NCI-H146 (cell line): ENCODE measurements around the gene ANXA2.

Source experiments
- DNase-seq: peaks from one replicate; lab custom pipeline; 2025; lab: John Stamatoyannopoulos, UW

Gene ANXA2

DNA sequence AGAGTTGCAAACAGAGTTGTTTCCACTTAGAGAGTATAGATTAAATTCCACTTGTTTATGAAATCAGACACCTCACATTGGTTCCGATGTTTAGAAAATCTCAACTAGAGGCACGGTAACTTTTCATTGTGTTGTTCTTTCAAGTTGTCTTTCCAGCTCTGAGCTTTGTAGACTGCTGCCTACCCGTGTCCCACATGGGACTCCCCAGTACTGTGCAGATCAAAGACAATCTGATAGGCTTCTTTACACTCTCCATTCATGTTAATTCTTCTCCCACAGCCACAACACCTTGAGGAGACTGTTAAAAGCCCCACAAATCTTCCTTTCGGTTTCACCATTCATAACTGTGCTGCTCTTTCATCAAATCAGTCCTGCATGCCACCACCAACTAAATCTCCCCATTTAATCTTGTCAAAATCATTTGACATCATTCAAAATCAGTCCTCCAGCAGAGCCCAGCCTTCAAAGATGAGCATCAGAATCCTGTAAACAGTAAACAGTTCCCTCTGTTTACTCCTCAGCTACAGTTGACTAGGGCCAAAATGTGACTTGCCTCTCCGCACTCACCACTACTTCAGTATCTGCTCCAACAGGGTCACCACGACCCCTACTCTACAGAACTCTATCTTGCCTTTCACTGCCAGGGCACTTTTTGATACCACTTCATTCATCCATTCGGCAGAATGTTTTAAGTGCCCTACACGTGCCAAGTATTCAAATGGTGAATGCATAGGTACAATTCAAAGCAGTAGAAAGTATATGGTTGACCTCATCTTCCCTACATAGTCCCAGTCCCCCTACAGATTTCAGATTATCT lies 8.3 kb downstream of the ANXA2 start:
- no peak for DNase-seq

DNA sequence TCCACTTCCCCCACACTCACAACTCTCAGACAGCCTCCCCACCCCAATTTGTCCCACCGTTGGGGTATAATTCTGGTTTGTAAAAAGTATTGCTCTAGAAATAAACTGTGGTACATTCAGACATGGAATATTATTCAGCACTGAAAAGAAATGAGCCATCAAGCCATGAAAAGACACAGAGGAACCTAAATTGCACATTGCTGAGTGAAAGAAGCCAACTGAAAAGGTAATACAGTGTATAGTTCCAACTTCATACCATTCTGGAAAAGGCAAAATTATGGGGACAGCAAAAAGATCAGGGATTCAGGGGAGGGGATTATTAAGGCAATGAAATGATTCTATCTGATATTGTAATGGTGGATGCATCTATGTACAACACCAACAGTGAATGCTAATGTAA lies 10.5 kb downstream of the ANXA2 start:
- no peak for DNase-seq

DNA sequence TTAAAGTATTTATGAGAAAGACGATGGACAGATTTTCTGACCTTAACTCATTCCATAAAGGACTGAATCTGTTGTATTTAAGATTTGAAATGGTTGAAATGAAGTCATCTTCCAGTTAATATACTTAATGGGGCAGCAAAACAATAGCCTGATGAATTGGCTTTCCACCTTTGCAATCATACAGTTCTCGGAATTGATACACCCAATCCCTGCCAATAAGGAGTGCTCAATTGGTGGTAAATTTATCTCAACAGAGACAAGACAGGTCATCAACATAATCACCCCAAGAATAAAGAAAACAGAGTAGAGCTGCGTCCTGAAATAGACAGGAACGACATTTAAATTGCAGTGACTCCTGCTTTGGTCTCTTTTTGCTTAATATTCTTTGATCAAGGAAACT lies 11.2 kb downstream of the ANXA2 start:
- no peak for DNase-seq

DNA sequence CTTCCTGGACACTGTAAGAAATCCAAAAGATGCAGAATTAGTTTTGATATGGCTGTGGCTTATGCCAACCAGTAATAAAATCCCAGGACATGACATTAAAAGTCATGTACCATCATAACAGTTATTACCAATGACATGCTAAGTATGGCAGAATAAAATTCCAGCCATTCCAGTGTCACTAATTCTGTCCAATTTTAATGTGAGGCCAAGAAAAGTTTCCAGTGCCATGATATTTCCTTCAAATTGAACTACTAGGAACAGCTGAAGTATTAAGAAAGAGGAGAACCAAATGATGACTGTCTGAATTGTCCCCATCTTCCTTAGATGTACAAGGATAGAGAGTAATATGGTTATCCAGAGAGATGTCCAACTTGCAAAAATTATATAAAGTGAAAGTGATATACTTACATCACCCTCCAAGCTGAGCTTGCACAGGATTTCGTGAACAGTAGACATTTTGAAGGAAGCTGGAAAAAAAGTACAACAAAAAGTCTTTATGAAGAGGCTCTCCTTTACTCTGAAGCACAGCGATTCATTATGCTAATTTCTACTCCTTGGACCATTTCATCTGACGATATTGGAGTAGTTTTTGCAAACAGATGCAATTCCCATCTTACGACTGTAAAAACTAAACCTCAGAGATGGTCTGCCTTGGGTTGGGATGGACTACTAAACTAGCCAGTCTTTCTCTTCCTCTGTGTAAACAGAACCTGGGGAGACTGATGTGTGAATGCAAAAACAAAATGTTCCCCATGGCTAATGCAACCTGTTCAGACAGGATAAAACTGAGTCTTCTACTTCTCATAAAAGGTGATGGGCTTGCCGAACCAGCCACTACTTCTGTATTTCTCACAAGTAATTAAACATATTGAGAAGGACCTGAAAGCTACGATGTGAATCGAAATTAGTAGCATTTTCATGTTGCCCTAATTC lies 11.9 kb downstream of the ANXA2 start:
- no peak for DNase-seq

DNA sequence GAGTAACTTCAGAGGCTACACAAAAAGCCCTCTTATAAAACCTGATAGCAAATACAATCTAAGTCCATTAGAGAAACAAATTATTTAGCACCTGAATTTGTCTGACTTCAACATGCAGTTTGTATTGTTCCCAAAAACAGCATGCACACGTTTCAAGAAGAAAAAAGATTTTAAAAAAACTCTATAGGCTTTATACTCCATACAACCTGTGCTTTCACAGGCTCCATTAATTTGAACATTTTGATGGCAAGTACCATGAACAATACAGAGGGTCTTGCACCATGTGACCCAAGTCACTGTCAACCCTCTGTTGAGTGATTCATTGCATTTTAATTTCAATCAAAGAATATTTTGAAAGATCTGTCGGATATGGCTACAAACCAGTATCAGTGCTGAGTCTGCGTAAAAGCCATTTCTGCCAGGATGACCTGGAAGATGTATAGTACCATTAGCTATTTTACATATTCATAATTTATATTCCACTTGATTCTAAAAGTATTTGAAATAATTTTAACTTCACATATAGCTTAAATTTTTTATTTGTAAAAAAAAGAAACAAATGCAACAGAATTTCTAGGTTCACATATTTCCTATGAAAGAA lies 13.2 kb downstream of the ANXA2 start:
- DNase-seq = no peak

DNA sequence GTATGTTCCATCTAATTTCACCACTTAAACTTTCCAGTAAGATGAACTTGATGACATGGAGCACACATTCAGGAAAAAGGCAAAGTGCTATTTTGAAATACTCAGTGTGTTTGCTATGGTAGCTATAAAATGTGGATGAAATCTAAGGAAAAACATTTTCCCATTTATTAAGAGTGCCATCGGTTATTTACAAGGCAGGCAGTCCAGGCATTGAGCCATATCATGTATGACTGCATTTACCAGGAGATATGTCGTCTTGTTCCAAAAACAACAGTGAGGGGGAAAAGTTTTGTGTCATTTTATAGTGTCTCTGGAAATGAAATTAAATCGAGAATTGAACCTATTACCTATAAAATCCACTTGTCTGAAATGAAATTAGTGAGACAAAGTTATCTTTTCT lies 13.7 kb downstream of the ANXA2 start:
- DNase-seq = no peak

DNA sequence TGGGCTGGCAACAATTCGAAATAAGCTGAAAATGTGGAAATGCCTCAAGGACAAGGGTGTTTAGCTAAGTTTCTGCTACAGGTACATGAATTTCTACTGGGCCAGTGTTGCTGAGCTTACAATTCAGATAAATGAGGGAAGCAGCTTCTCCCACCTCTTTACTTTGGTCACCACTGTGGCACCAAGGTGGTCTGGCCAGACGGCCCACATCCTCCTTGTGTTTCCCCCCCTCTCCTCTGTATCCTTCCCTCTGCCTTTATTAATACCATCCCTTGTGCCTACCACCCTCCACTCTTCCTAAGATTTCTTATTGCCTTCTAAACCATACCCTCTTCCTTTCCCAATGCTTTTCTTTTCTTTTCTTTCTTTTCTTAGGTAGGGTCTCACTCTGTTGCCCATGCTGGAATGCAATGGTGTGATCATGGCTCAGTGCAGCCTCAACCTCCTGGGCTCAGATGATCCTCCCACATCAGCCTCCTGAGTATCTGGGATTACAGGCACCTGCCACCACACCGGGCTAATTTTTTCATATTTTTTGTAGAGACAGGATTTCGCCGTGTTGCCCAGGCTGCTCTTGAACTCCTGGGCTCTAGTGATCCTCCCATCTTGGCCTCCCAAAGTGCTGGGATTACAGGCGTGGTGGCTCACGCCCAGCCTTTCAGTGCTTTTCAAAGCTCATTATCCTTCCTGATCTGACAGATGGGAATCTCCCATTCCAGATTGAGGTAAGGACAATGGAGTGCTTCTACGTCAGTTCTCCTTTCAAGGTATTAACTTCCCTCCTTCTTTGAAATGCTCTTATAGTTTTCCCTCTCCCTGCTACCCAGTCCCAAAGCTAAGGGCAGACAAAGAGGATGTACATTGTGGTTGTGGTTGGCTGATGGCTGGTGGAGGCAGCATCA lies 14.8 kb downstream of the ANXA2 start:
- DNase-seq = no peak

DNA sequence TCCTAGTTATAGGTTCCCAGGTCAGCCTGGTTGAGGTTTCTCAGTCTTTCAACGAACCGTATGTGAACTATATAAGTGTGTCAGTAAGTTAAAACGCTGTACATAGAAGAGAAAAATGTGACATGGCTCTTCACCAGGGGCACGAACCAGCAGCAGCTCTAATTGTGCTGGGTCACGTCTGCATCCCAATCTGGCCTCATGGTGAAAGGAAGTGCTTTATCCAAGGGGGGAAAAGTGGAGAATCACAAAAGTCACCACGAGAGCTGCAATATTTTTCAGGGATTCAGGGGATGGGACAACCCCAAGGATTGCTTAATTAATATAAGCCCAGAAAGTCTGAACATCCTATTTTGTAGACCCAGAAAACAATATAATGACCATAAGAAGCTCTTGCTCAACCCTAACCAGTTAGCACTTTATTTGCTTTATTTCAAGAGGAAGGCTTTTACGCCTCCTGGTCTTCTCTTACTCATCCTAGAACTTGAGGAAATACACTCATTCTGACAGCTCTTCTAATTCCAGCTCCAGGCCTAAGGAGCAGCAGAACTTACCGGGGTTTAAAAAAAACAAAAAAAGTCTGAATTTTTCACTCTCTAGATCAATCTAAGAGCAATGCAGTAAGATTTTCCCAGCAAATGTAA lies 16.5 kb downstream of the ANXA2 start:
- no peak for DNase-seq

DNA sequence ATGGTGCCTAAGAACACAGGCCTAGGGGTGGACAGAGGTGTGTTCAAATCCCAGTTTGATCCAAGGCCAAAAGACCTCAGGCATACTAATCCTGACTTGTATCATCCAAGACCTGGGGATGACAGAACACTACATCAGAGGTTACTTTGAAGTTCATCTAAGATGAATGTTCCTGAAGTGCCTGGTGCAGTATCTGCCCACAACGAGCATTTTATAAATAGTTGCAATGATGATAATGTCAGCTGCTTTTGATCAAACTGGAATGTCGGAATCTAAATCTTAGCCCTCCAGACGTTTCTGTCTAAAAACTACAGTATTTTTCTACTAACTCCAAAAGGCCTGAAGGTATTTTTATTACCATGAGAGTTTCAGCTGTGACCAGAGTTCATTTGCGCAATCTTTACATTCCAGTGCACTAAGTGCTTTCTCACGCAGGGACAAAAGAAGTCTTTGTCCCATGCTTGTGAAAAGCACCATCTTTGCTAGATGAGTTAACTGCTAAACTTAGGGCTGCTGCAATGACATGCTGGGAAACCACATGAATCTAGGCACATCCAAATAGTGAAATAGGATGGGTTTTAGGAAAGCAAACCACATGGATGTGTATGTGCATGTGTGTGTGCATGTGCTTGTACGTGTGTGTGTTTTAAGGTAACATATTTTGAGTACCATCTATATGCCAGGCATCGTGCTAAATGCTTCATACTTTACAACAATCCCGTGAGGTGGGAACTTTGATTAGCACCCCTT lies 18.1 kb downstream of the ANXA2 start:
- DNase-seq = no peak

DNA sequence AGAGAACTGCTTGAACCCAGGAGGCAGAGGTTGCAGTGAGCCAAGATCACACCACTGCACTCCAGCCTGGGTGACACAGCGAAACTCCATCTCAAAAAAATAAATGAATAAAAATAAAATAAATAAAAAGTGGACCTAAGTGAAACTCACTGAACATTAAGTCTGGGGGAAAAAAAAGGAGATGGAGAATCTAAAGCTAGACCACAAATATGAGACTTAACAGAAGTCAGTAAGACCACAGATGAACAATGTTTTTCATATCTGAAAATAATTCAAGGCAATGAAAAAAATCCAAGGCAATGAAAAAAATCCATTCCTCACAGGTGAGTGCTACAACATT lies 18.6 kb downstream of the ANXA2 start:
- DNase-seq = no peak

DNA sequence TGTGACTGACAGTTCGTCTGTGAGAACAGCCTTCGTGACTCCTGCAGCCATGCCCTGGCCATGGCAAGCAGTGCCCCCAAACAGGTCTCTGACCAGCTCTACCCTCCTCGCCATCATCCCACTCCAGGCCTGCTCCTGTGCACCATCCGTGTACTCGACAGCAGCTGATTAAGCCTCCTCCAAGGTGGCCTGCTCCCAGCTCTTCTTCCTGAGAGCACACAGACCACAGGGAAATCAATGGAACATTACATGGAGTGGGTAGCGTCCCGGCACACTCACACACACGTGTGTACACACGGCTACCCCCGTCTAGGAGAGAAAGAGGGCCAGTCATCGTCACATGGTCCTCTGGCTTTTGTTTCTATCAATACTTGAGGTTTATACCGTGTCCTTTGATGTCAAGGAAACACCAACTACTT lies 21.1 kb downstream of the ANXA2 start:
- DNase-seq = no peak

DNA sequence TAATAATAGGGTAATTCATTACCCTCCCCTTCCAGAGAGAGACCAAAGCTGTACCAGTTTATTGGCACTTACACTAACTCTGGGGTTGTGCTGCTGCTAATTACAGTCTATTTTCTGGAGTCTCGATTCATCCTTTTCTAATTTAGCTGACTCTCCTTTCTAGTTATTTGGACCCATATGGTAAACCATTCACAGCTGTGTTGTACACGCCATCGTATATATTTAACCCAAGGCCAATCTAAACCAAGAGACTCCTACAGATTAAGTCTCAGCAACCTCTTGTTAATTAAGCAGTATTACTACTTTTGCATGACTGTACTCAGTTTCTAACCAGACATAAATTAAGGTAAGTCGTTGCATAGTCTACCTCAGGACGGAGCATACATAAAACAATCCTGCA lies 22.5 kb downstream of the ANXA2 start:
- no peak for DNase-seq

DNA sequence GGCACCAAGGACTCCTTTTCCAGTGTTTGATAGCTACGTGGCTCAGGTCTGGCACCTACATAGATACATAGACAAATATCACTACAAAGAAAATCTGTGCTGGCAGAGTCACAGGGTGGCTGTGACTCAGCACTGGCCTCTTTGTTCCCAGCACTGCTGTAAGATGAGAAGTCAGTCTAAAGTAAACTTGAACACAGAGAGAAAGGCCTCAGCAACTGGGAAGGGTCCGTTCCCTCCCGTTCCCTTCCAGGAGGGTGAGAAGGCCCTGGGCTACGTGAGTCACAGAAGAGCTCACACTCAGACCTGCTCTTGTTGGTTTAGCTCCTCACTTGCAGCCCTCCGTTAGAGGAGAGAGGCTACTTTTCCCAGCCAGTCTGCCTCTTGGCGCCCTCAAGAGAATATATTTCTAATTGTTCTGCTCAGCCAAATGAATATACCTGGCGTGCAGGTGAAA lies 23.1 kb downstream of the ANXA2 start:
- peak; percentile 80 for DNase-seq

DNA sequence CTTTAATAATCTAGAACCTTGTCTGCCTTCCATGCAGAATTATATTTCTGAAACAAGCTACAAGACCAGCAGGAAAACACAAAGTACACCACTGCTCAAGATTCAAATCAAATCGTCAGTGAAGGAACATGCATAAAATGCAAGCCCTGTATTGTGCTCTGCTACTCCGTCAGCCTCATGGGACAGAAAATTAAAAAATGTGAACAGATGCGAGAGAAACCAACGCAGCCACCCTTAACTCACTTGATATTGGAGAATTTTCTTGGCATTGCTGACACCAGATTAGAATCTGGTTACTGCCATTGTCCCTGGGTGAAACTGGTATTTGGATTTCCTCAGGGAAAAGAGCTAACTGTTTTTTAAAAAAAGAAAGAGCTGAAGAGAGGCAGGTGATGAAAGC lies 23.6 kb downstream of the ANXA2 start:
- no peak for DNase-seq

DNA sequence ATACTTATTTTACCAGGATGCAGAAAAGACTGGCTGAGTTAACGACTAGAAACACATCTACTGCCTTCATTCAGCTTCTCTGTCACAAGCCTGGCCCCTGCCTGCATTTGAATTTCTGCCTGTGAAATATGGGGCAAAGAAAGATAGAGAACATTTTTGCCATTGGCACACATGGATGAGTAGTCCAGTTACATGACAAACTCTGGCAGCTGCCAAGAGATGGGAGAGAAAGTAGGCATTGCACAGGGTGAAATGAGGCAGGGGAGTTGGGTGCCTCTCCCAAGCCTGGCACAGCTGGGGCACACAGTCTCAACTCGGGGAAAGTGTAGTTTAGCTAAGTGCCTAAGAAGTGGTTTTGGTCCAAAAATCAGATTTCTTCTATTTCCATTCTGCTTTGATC lies 24.0 kb downstream of the ANXA2 start:
- no peak for DNase-seq

DNA sequence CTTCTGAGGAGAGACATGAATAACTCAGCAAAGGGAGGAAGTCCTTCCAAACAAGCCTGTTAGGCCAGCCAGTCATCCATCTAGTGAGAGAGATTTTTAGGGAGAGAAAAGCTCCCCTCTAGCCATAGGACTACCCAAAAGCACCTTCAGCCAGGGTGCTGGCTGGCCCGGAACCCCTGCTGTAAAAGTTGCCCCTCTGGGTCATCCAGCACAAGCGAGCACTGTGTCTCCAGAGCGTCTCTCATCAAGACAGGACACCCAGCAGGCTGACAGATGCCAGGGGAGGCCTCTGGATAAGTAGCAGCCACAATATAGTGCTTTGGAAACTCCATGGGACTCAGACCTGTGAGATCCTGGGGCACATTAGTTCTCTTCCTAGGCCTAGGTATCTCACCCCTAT lies 24.5 kb downstream of the ANXA2 start:
- DNase-seq = no peak

DNA sequence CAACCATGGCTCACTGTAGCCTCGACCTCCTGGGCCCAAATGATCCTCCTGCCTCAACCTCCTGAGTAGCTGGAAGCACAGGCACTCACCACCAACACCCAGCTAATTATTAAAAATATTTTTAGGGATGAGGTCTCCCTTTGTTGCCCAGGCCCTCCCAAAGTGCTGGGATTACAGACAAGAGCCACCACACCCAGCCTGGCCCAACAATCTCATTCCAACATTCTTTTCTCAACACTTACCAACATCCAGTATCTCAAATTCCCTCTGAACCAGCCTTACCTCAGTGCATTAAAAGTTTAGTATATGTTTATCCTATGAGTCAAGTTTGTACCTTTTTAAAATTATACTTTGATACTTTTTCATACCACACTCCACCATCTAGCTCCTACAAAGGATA lies 25.0 kb downstream of the ANXA2 start:
- no peak for DNase-seq

DNA sequence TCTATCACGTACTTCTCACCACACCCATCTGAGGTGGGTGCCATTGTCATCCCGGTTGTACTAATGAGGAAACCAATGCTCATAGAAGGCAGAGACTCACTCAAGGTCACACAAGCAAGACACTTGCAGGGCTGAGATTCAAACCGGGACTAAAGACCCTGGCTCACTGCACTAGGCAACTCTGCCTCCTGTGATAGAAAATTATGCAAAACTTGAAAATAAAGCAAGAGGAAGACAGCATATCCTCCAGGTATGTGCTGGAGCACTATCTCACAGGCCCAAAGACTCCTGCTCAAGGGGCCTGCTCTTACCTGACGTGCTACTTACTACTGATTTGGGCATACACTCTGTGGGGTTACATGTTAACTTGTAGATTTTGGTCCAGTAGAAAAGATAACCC lies 25.6 kb downstream of the ANXA2 start:
- no peak for DNase-seq

DNA sequence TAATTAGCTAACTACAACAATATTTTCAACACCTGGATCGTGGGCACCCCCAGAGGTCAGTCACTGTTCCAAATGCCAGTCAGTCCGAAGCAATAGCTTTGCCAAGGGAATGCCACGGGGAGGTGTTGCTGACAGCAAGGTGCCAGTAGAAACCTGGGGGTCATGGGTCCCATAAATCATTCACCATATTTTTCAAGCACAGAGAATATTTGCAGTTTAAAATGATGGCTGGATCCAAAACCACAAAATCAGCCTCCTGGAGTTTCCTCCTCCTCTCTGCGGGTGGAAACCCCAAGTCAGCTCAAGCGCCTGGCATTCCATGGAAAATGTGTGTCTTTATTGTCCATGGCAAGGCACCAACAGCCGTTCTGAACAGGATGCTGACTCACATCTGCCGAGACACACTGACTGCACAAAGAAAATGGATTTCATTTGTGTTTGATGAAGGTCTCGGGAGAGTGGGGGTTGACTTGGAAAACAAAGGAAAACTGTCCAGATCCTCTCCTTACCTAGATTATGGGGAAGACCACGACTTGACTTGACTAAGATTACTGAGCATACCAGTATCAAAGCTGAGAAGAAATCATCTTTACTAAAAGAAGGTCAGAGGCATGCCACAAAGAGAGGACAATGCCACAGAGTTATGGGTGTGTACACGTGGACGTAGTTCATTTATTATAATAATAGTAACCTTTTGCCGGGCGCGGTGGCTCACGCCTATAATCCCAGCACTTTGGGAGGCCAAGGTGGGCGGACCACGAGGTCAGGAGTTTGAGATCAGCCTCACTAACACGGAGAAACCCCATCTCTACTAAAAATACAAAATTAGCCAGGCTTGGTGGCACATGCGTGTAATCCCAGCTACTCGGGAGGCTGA lies 26.4 kb downstream of the ANXA2 start:
- DNase-seq = no peak

DNA sequence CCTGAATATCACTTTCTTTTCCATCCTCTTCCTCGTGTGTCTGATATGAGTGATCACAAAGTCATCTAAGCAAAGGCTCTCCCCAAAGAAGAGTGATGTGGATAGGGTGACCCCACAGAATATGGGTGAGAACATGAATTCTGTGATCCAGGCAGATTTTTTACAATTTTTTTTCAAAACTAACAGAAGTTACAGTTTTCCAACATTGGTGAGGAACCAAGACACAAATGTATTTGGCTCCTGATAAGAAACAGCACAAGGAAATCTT lies 27.0 kb downstream of the ANXA2 start:
- no peak for DNase-seq
